Activated CD4-positive, alpha-beta T cell treated with anti-CD3 and anti-CD28 coated beads, Interleukin-2, amount 10 ng/mL, durations not matched to agents 7 days and 5 days (primary cell): ENCODE data around the gene LAPTM4A. TPM values are rescaled to one million over a fixed set of nuclear protein-coding genes. Genes with fewer than 3 reads are reported as not detected.

Experiments used
- CTCF ChIA-PET: fragments of 350-600 bp; sonication (Branson Sonifier 250); formaldehyde crosslinking; loops from one replicate; lab custom pipeline; 2021; ENCODE audit warnings: antibody characterized with exemption; lab: Charles Lee
- POLR2A ChIA-PET: fragments of 350-600 bp; sonication (Branson Sonifier 250); formaldehyde crosslinking; loops from one replicate; lab custom pipeline; 2021; ENCODE audit warnings: antibody characterized with exemption; lab: Charles Lee
- DNase-seq: peaks from one replicate; pipeline ENCODE4 v3.0.0-alpha.2; 2020
- H3K27ac Mint-ChIP-seq: one replicate; pipeline ENCODE4 v1.8.0; 2021; ENCODE audit warnings: mild to moderate bottlenecking, moderate library complexity, mixed read lengths
- H3K27me3 Mint-ChIP-seq: one replicate; pipeline ENCODE4 v1.8.0; 2021; ENCODE audit warnings: mixed read lengths
- H3K36me3 Mint-ChIP-seq: one replicate; pipeline ENCODE4 v1.8.0; 2021; ENCODE audit warnings: low read depth, mixed read lengths
- H3K4me1 Mint-ChIP-seq: one replicate; pipeline ENCODE4 v1.8.0; 2021; ENCODE audit warnings: mixed read lengths
- H3K4me3 Mint-ChIP-seq: one replicate; pipeline ENCODE4 v1.8.0; 2021; ENCODE audit warnings: mild to moderate bottlenecking, moderate library complexity, mixed read lengths
- H3K9me3 Mint-ChIP-seq: one replicate; pipeline ENCODE4 v1.8.0; 2021; ENCODE audit warnings: mixed read lengths
- total RNA-seq, 2 experiments: library from RNA; stranded (reverse); gene quantifications; one replicate each; pipeline ENCODE4 v1.2.3, GENCODE V29; 2021

The LAPTM4A gene
- total RNA-seq = 10 to 100 TPM; 26.3 to 52.1 TPM

GRCh38 chr2:20051532-20052228, at the start of gene LAPTM4A:
Gene LAPTM4A (minus strand): TSS chr2:20051628. CDS start chr2:20051520, 108 bp downstream.
- H3K9me3 Mint-ChIP-seq = no peaks in the 10 kb centered on the region

GRCh38 chr2:20100711-20101110, 49.3 kb upstream of the LAPTM4A start:
- DNase-seq = no peak
- Mint-ChIP-seq H3K27me3 (peaks cover 9% of the 10 kb centered on the region), H3K36me3 (no peaks in the 10 kb centered on the region), H3K9me3 (peaks cover 11% of the 10 kb centered on the region), H3K27ac (no peak overlapping the region), H3K4me3 (no peak overlapping the region), H3K4me1 (peaks cover 8% of the 10 kb centered on the region)
- CTCF ChIA-PET = no interaction called here
- POLR2A ChIA-PET = no interaction called here

More at GRCh38 chr2:20051532-20052228, at the start of gene LAPTM4A:
- Mint-ChIP-seq H3K27ac (no peak within 1 kb of the TSS), H3K36me3 (no peaks in the 10 kb centered on the region), H3K4me3 (no peak within 1 kb of the TSS), H3K4me1 (peaks cover 23% of the 10 kb centered on the region), H3K27me3 (peaks cover 22% of the 10 kb centered on the region)
- DNase-seq = peak; percentile 99
- POLR2A ChIA-PET = no interaction called here
- CTCF ChIA-PET = interaction anchor here (1.0 to 2.0 kb wide), 2 partner anchors 16 to 36 kb away, joined by 4 to 8 read pairs; no protein-coding TSS in a partner anchor

- H3K27ac Mint-ChIP-seq = no peak overlapping the region
- ChIA-PET POLR2A (no interaction called here), CTCF (no interaction called here)
- H3K4me1 Mint-ChIP-seq = peaks cover 6% of the 10 kb centered on the region
- peaks cover 14% of the 10 kb centered on the region for H3K27me3 Mint-ChIP-seq
- H3K36me3 Mint-ChIP-seq = no peaks in the 10 kb centered on the region
- DNase-seq = no peak
- no peak overlapping the region for H3K4me3 Mint-ChIP-seq
- peaks cover 11% of the 10 kb centered on the region for H3K9me3 Mint-ChIP-seq
Observed at GRCh38 chr2:20099780-20100179, 48.4 kb upstream of the LAPTM4A start.

GRCh38 chr2:20097889-20098714, 46.7 kb upstream of the LAPTM4A start:
- DNase-seq = peak; percentile 74
- Mint-ChIP-seq H3K4me3 (no peak overlapping the region), H3K27ac (no peak overlapping the region), H3K4me1 (peaks cover 5% of the 10 kb centered on the region), H3K9me3 (peaks cover 11% of the 10 kb centered on the region), H3K36me3 (no peaks in the 10 kb centered on the region), H3K27me3 (peaks cover 14% of the 10 kb centered on the region)
- POLR2A ChIA-PET = no interaction called here
- CTCF ChIA-PET = no interaction called here

GRCh38 chr2:20095469-20095868, 44.0 kb upstream of the LAPTM4A start:
- CTCF ChIA-PET = interaction anchor here (1.0 to 1.4 kb wide), 2 partner anchors 11 to 80 kb away, joined by 3 to 4 read pairs; no protein-coding TSS in a partner anchor
- POLR2A ChIA-PET = no interaction called here
- peaks cover 6% of the 10 kb centered on the region for H3K27me3 Mint-ChIP-seq
- DNase-seq = no peak
- no peak overlapping the region for H3K27ac Mint-ChIP-seq
- H3K36me3 Mint-ChIP-seq = no peaks in the 10 kb centered on the region
- H3K4me3 Mint-ChIP-seq = no peak overlapping the region
- no peaks in the 10 kb centered on the region for H3K9me3 Mint-ChIP-seq
- peaks cover 5% of the 10 kb centered on the region for H3K4me1 Mint-ChIP-seq

GRCh38 chr2:20094955-20095354, 43.5 kb upstream of the LAPTM4A start:
- Mint-ChIP-seq H3K4me3 (no peak overlapping the region), H3K4me1 (peaks cover 5% of the 10 kb centered on the region), H3K27me3 (peaks cover 6% of the 10 kb centered on the region), H3K9me3 (no peaks in the 10 kb centered on the region), H3K27ac (no peak overlapping the region), H3K36me3 (no peaks in the 10 kb centered on the region)
- ChIA-PET POLR2A (no interaction called here), CTCF (interaction anchor here (1.0 to 1.4 kb wide), 2 partner anchors 11 to 79 kb away, joined by 3 to 4 read pairs; no protein-coding TSS in a partner anchor)
- DNase-seq = no peak

GRCh38 chr2:20094142-20094755, 42.8 kb upstream of the LAPTM4A start:
- POLR2A ChIA-PET = no interaction called here
- H3K9me3 Mint-ChIP-seq = no peaks in the 10 kb centered on the region
- H3K4me1 Mint-ChIP-seq = peaks cover 5% of the 10 kb centered on the region
- no peaks in the 10 kb centered on the region for H3K36me3 Mint-ChIP-seq
- no peak for DNase-seq
- H3K27ac Mint-ChIP-seq = no peak overlapping the region
- CTCF ChIA-PET = no interaction called here
- H3K27me3 Mint-ChIP-seq = peaks cover 6% of the 10 kb centered on the region
- H3K4me3 Mint-ChIP-seq = no peak overlapping the region

- H3K9me3 Mint-ChIP-seq = no peaks in the 10 kb centered on the region
- ChIA-PET POLR2A (no interaction called here), CTCF (no interaction called here)
- H3K27me3 Mint-ChIP-seq = peaks cover 10% of the 10 kb centered on the region
- DNase-seq = no peak
- H3K27ac Mint-ChIP-seq = no peak overlapping the region
- H3K4me3 Mint-ChIP-seq = no peak overlapping the region
- H3K4me1 Mint-ChIP-seq = peaks cover 5% of the 10 kb centered on the region
- H3K36me3 Mint-ChIP-seq = no peaks in the 10 kb centered on the region
Observed at GRCh38 chr2:20093263-20094141, 42.1 kb upstream of the LAPTM4A start.

GRCh38 chr2:20092901-20093235, 41.4 kb upstream of the LAPTM4A start:
- H3K27ac Mint-ChIP-seq = no peak overlapping the region
- H3K27me3 Mint-ChIP-seq = peaks cover 10% of the 10 kb centered on the region
- no peaks in the 10 kb centered on the region for H3K36me3 Mint-ChIP-seq
- H3K4me3 Mint-ChIP-seq = no peak overlapping the region
- CTCF ChIA-PET = no interaction called here
- POLR2A ChIA-PET = no interaction called here
- no peaks in the 10 kb centered on the region for H3K9me3 Mint-ChIP-seq
- DNase-seq = no peak
- H3K4me1 Mint-ChIP-seq = peaks cover under 1% of the 10 kb centered on the region

GRCh38 chr2:20092226-20092900, 40.9 kb upstream of the LAPTM4A start:
- CTCF ChIA-PET = interaction anchor here (0.7 kb wide), 1 partner anchor 10 kb away, joined by 3 read pairs; no protein-coding TSS in a partner anchor
- Mint-ChIP-seq H3K27ac (no peak overlapping the region), H3K9me3 (no peaks in the 10 kb centered on the region), H3K27me3 (peaks cover 10% of the 10 kb centered on the region), H3K4me1 (no peaks in the 10 kb centered on the region), H3K4me3 (no peak overlapping the region), H3K36me3 (no peaks in the 10 kb centered on the region)
- no peak for DNase-seq
- POLR2A ChIA-PET = no interaction called here

GRCh38 chr2:20091305-20091991, 40.0 kb upstream of the LAPTM4A start:
- Mint-ChIP-seq H3K27ac (no peak overlapping the region), H3K27me3 (peaks cover 8% of the 10 kb centered on the region), H3K36me3 (no peaks in the 10 kb centered on the region), H3K4me3 (no peak overlapping the region), H3K9me3 (no peaks in the 10 kb centered on the region), H3K4me1 (no peaks in the 10 kb centered on the region)
- ChIA-PET CTCF (interaction anchor here (0.7 kb wide), 1 partner anchor 10 kb away, joined by 3 read pairs; no protein-coding TSS in a partner anchor), POLR2A (no interaction called here)
- DNase-seq = no peak
